Adipocyte (in vitro differentiated cells): ENCODE measurements around the gene NBAS.

ENCODE experiments used
- DNase-seq: peaks from one replicate; pipeline ENCODE4 v3.0.0-alpha.2; 2015; ENCODE audit warnings: low read depth
- H3K27me3 ChIP-seq: replicated peaks from 2 replicates; pipeline ENCODE4 v1.7.0; 2013; ENCODE audit warnings: mild to moderate bottlenecking, low read length, moderate library complexity; ENCODE audit not compliant: control insufficient read depth, insufficient read depth
- H3K36me3 ChIP-seq: 2 replicates; pipeline ENCODE4 v1.7.0; 2013; ENCODE audit warnings: low read length, mild to moderate bottlenecking, moderate library complexity; ENCODE audit not compliant: control insufficient read depth, insufficient read depth, severe bottlenecking
- H3K4me1 ChIP-seq: 2 replicates; pipeline ENCODE4 v1.7.0; 2013; ENCODE audit warnings: mild to moderate bottlenecking, low read length, moderate library complexity; ENCODE audit not compliant: control insufficient read depth, insufficient read depth
- H3K4me3 ChIP-seq: 2 replicates; pipeline ENCODE4 v1.7.0; 2013; ENCODE audit warnings: mild to moderate bottlenecking, low read length, moderate library complexity
- H3K9ac ChIP-seq: 2 replicates; pipeline ENCODE4 v1.7.0; 2013; ENCODE audit warnings: mild to moderate bottlenecking, low read length, moderate library complexity
- H3K9me3 ChIP-seq: 2 replicates; pipeline ENCODE4 v1.7.0; 2013; ENCODE audit warnings: mild to moderate bottlenecking, low read length, moderate library complexity; ENCODE audit not compliant: control insufficient read depth

Gene NBAS

DNA sequence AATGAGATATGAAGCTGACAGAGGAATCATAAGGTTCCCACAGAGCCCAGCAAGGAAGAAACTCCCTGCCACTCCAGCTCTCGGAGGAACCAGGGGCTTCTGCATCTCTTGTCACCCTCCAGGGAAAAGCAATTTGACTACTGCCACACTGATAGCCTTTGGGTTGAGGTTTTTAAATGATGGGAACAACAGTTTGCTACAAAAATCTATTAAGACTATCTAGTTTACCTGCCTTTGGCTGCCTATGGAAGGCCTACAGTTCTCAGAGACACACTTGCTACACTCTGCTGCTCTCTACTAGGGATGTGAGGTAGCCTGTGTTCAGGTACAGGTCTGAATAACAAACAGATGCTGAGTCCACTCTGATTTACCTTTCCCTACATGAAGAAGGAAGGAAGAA lies 161.9 kb downstream of the NBAS start:
- H3K4me1 ChIP-seq, result peaks cover 13% of the 10 kb centered on the region

GRCh38 chr2:15391751-15392150 lies 169.4 kb downstream of the NBAS start:
- no peak overlapping the region for H3K9ac ChIP-seq
- H3K4me3 ChIP-seq, result no peak overlapping the region
- no peaks in the 10 kb centered on the region for H3K27me3 ChIP-seq
- DNase-seq, result peak; percentile 67
- peaks cover 40% of the 10 kb centered on the region for H3K36me3 ChIP-seq
- no peaks in the 10 kb centered on the region for H3K9me3 ChIP-seq
- H3K4me1 ChIP-seq, result peaks cover 7% of the 10 kb centered on the region

More for the DNA sequence above, 161.9 kb downstream of the NBAS start:
- Histone ChIP-seq H3K4me3 (no peak overlapping the region), H3K27me3 (no peaks in the 10 kb centered on the region), H3K36me3 (peaks cover 26% of the 10 kb centered on the region), H3K9ac (no peak overlapping the region), H3K9me3 (no peaks in the 10 kb centered on the region)
- DNase-seq, result no peak

- Histone ChIP-seq H3K4me3 (no peak overlapping the region), H3K9me3 (no peaks in the 10 kb centered on the region), H3K27me3 (no peaks in the 10 kb centered on the region), H3K4me1 (no peaks in the 10 kb centered on the region), H3K36me3 (peaks cover 45% of the 10 kb centered on the region), H3K9ac (no peak overlapping the region)
- no peak for DNase-seq
Measured at GRCh38 chr2:15389895-15390294, 171.2 kb downstream of the NBAS start.

GRCh38 chr2:15389326-15389700 lies 171.8 kb downstream of the NBAS start:
- Histone ChIP-seq H3K4me3 (no peak overlapping the region), H3K9me3 (no peaks in the 10 kb centered on the region), H3K9ac (no peak overlapping the region), H3K27me3 (no peaks in the 10 kb centered on the region), H3K36me3 (peaks cover 40% of the 10 kb centered on the region), H3K4me1 (no peaks in the 10 kb centered on the region)
- DNase-seq, result no peak

DNA sequence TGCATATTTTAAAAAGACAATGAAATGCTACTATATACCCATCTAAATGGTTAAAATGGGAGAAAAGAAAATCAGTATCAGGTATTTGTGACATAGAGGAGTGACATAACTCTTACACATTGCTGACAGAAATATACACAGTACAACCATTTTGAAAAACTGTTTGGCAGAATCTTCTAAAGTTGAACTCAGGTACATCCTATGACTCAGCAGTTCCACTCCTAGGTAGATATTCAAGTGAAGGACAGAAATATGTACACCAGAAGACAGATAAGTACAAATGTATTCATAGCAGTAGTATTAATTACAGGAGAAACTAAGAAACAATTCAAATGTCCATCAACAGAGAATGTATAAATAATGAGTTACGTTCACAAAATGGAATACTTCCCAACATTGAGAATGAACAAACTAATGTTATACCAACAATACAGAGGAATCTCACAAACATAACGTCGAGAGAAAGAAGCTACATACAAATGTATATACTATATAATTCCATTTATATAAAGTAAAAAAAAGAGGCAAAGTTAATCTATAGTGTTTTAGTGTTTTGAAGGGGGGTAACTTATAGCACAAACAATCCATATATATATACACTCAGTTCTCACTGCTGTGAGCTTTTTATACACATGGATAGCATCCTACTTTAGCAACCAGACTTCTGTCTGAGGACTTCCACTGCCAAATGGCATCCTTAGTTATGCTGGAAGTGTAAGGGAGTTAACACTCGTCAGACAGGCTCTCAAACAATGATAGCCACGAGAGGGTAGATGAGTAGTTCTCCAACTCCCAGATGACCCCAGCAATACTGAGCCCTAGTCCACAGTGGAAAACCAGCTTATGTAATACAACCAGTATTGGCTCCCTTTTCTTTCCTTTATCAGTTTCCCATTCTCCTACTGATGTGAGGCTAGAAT lies 172.5 kb downstream of the NBAS start:
- Histone ChIP-seq H3K9ac (no peak overlapping the region), H3K27me3 (no peaks in the 10 kb centered on the region), H3K36me3 (peaks cover 36% of the 10 kb centered on the region), H3K4me1 (no peaks in the 10 kb centered on the region), H3K9me3 (no peaks in the 10 kb centered on the region), H3K4me3 (no peak overlapping the region)
- no peak for DNase-seq

DNA sequence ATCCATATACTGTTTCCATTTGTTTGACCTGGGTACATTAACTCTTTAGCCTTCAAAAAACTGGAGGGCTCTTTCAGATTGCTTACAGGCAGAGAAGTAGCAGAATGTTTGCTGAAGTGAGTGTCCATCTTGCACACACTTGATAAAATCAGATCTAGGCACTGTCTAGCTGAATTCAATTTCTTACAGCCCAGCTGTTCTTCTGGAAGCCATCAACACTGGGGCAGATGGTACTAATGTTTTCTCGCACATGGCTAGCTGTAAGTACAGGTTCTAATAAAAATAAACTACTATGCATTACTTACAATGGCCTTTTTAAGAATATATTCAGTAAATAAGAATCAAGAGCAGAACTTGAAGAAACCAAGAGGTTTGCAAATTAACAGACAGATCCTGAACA lies 175.9 kb downstream of the NBAS start:
- H3K9me3 ChIP-seq, result no peaks in the 10 kb centered on the region
- no peak overlapping the region for H3K4me3 ChIP-seq
- H3K9ac ChIP-seq, result no peak overlapping the region
- DNase-seq, result no peak
- H3K36me3 ChIP-seq, result peaks cover 43% of the 10 kb centered on the region
- no peaks in the 10 kb centered on the region for H3K4me1 ChIP-seq
- H3K27me3 ChIP-seq, result no peaks in the 10 kb centered on the region

DNA sequence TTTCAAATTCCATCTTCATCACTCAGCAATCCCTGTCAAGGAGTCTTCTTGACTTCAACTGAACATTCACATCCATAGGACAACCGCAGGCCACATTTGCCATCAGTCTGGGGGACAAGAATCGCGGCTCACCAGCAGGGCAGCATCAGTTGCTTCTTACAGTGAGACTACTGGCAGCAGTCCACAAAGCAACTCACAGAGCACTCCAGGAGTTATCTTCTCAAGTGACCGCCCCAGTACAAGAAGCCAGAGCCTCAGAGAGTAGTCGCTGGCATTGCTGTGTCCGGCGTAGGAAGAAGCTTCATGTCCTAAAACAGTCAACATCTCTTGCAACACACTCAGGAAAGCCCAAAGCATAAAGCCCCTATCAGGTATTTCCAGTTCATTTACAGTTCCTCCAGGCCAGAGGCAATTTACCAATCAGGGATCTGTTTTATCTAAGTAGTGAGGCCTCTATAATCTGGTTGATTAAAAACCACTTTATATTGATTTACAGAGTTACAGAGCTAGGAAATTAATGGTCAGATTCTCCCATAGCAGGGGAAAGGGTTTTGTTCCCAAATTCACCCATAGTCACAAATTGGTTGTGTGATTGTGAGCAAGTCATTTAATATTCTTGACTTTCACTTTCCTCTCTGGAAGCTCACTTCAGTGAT lies 177.3 kb downstream of the NBAS start:
- Histone ChIP-seq H3K27me3 (no peaks in the 10 kb centered on the region), H3K4me3 (no peak overlapping the region), H3K36me3 (peaks cover 46% of the 10 kb centered on the region), H3K4me1 (no peaks in the 10 kb centered on the region), H3K9me3 (no peaks in the 10 kb centered on the region), H3K9ac (no peak overlapping the region)
- DNase-seq, result no peak

- DNase-seq, result no peak
- Histone ChIP-seq H3K27me3 (no peaks in the 10 kb centered on the region), H3K4me1 (no peaks in the 10 kb centered on the region), H3K9me3 (no peaks in the 10 kb centered on the region), H3K36me3 (peaks cover 49% of the 10 kb centered on the region), H3K9ac (no peak overlapping the region), H3K4me3 (no peak overlapping the region)
Measured at GRCh38 chr2:15378148-15378908, 182.8 kb downstream of the NBAS start.

- Histone ChIP-seq H3K4me3 (no peak overlapping the region), H3K27me3 (no peaks in the 10 kb centered on the region), H3K9ac (no peak overlapping the region), H3K36me3 (peaks cover 42% of the 10 kb centered on the region), H3K4me1 (no peaks in the 10 kb centered on the region), H3K9me3 (no peaks in the 10 kb centered on the region)
- no peak for DNase-seq
Measured at GRCh38 chr2:15377202-15377601, 183.9 kb downstream of the NBAS start.

GRCh38 chr2:15372019-15372418 lies 189.1 kb downstream of the NBAS start:
- DNase-seq, result no peak
- Histone ChIP-seq H3K27me3 (no peaks in the 10 kb centered on the region), H3K9me3 (no peaks in the 10 kb centered on the region), H3K4me1 (peaks cover 3% of the 10 kb centered on the region), H3K9ac (no peak overlapping the region), H3K4me3 (no peak overlapping the region), H3K36me3 (peaks cover 26% of the 10 kb centered on the region)

- Histone ChIP-seq H3K27me3 (no peaks in the 10 kb centered on the region), H3K4me1 (peaks cover 10% of the 10 kb centered on the region), H3K9ac (no peak overlapping the region), H3K36me3 (peaks cover 28% of the 10 kb centered on the region), H3K4me3 (no peak overlapping the region), H3K9me3 (no peaks in the 10 kb centered on the region)
- no peak for DNase-seq
Measured at GRCh38 chr2:15369129-15369528, 192.0 kb downstream of the NBAS start.
